ENCODE results near the gene PEX16. TPM values are rescaled to one million over a fixed set of nuclear protein-coding genes. Genes with fewer than 3 reads are reported as not detected.

PEX16 gene
- total RNA-seq, 4 donors from 2014 or later = 20.0 to 26.7 (median 21.3) TPM

DNA sequence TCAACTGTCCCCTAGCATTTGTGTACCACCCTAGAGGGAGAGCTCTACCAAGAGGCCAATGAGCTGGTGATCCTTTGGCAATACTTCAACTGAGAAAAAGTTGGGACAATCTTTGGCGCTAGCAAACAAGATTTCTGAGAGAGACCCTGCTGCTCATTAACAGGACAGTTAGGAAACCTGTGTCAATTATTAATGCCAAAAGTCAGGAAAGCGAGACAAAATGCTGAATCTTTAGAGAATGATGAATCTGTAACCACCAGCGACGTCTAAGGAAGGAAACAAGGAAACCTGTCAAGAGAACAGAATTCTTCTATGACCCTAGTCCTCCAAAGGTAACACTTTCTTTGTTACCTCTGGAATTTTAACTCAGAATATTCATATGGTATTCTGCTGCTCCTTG, 24.7 kb upstream of the PEX16 start:
- Histone ChIP-seq H3K36me3 (peaks cover 0 to 88% of the 10 kb centered on the region in 2 donors), H3K9me3 (no peaks in the 10 kb centered on the region), H3K27ac (no peak overlapping the region), H3K4me1 (no peaks in the 10 kb centered on the region), H3K27me3 (no peaks in the 10 kb centered on the region), H3K4me3 (no peak overlapping the region)
- 92% methylated on average over 4 of the region's 4 CpGs for WGBS, 2 donors (ENCODE audit: low coverage in 1 of 2)
- no peak for TF ChIP-seq EP300 (IDR thresholded peaks at IDR 0.05)
- no peak for TF ChIP-seq POLR2AphosphoS5 (IDR thresholded peaks at IDR 0.05)
- TF ChIP-seq, protein P1, sequence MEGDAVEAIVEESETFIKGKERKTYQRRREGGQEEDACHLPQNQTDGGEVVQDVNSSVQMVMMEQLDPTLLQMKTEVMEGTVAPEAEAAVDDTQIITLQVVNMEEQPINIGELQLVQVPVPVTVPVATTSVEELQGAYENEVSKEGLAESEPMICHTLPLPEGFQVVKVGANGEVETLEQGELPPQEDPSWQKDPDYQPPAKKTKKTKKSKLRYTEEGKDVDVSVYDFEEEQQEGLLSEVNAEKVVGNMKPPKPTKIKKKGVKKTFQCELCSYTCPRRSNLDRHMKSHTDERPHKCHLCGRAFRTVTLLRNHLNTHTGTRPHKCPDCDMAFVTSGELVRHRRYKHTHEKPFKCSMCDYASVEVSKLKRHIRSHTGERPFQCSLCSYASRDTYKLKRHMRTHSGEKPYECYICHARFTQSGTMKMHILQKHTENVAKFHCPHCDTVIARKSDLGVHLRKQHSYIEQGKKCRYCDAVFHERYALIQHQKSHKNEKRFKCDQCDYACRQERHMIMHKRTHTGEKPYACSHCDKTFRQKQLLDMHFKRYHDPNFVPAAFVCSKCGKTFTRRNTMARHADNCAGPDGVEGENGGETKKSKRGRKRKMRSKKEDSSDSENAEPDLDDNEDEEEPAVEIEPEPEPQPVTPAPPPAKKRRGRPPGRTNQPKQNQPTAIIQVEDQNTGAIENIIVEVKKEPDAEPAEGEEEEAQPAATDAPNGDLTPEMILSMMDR (IDR thresholded peaks at IDR 0.05) = no peak
- TF ChIP-seq POLR2A (IDR thresholded peaks at IDR 0.05) = no peak
- no peak for ATAC-seq

DNA sequence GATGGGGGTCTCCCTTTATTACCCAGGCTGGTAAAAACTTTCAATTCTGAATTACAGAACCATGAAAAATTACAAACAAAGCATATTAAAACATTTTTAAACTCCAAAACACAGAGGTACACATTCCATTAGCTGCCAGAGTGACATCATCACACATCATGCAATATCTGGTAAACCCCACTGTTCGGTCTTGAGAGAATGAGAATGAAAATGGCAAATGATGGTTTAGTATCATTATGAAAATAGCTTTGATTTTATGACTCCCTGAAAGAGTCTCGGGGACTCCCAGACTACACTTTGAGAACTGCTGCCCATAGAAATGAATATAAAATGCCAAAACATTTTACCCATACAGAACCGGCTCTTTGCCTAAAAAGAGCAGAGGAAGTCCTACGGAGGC, 23.6 kb upstream of the PEX16 start:
- peaks cover 0 to 88% of the 10 kb centered on the region in 2 donors for H3K36me3 ChIP-seq
- no peak overlapping the region for H3K4me3 ChIP-seq
- ATAC-seq = no peak
- WGBS, 2 donors (ENCODE audit: low coverage in 1 of 2) = 79 to 87% methylated on average over 3 to 4 of the region's 4 CpGs
- no peaks in the 10 kb centered on the region for H3K4me1 ChIP-seq
- H3K9me3 ChIP-seq = no peaks in the 10 kb centered on the region
- H3K27me3 ChIP-seq = no peaks in the 10 kb centered on the region
- H3K27ac ChIP-seq = no peak overlapping the region
- TF ChIP-seq POLR2AphosphoS5 (IDR thresholded peaks at IDR 0.05) = no peak

DNA sequence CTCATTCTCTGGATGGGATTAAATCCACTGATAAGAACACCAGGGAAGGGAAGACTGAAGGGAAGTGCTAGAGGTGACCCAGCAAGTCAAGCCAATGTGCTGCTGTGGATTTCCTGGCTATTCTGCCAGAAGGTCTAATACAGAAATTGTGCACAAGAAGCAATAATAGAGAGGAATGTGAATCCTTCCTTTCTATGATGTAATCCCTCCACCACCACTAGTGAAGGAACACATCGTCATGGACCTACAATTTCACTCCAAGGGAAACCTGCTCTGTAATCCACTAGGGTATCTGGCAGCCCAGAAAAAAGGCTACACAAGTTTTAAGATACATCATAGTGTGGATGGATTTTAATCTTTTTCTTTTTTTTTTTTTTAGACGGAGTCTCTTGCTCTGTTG, 22.2 kb upstream of the PEX16 start:
- WGBS, 2 donors (ENCODE audit: low coverage in 1 of 2) = 78 to 91% methylated on average over 1 to 2 of the region's 2 CpGs
- TF ChIP-seq, protein P1 (IDR thresholded peaks at IDR 0.05) = no peak
- TF ChIP-seq POLR2A (IDR thresholded peaks at IDR 0.05) (no peak), POLR2AphosphoS5 (IDR thresholded peaks at IDR 0.05) (no peak), EP300 (IDR thresholded peaks at IDR 0.05) (no peak)
- Histone ChIP-seq H3K27ac (no peak overlapping the region), H3K9me3 (no peaks in the 10 kb centered on the region), H3K4me1 (no peaks in the 10 kb centered on the region), H3K36me3 (peaks cover 0 to 88% of the 10 kb centered on the region in 2 donors), H3K4me3 (no peak overlapping the region), H3K27me3 (no peaks in the 10 kb centered on the region)
- ATAC-seq = no peak

DNA sequence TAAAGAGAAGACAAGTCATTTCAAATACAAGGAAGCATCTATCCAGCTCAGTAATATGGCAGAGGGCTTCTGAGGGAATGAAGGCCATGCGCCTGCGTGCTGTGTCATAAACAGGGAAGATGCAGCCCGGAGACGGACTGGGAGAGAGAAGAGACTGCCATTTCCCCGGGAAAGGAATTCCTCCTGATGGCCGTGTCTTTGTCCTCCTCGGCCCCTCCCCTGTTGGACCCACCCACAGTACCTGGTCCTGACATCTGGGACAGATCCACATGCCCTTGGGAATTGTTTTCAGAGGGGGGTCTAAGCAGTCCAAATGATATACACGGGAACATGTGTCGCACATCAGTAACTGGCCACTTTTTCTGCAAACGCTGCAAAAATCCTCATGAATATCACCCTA, 20.2 kb upstream of the PEX16 start:
- no peak overlapping the region for H3K4me3 ChIP-seq
- WGBS, 2 donors (ENCODE audit: low coverage in 1 of 2) = 91% methylated on average over 6 to 10 of the region's 10 CpGs
- H3K27ac ChIP-seq = no peak overlapping the region
- peaks cover 0 to 88% of the 10 kb centered on the region in 2 donors for H3K36me3 ChIP-seq
- TF ChIP-seq, protein P1 (IDR thresholded peaks at IDR 0.05) = no peak
- TF ChIP-seq POLR2A (IDR thresholded peaks at IDR 0.05) (no peak), EP300 (IDR thresholded peaks at IDR 0.05) (no peak), POLR2AphosphoS5 (IDR thresholded peaks at IDR 0.05) (no peak)
- no peaks in the 10 kb centered on the region for H3K27me3 ChIP-seq
- H3K4me1 ChIP-seq = no peaks in the 10 kb centered on the region
- no peak for ATAC-seq
- no peaks in the 10 kb centered on the region for H3K9me3 ChIP-seq

DNA sequence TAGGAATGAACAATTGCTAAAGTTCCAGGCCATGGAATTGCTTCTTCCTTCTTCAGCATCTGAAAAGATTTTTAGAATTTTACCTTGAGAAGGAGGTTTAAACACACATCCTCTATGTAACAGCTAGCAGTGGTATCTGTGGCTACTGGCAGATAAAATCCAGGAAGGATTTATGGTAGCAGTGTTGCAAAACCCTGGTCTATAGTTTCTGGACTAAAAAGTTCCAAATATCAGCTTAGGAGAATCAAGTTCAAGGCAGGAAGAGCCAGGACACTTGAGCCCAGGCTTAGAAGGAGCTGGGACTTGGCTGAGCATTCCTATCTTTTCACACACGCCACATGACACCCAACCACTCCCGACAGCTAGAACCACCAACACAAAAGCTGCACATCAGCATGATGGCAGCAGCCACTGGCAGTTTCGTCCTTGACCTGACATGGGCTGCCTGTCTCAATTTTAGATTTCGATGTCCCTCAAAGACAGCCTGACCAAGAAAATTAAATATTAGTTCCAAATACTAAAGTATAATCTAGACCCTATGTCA, 18.9 kb upstream of the PEX16 start:
- H3K36me3 ChIP-seq = peaks cover 0 to 88% of the 10 kb centered on the region in 2 donors
- ATAC-seq = no peak

More for the DNA sequence above, 18.9 kb upstream of the PEX16 start:
- Histone ChIP-seq H3K4me3 (no peak overlapping the region), H3K9me3 (no peaks in the 10 kb centered on the region), H3K27me3 (no peaks in the 10 kb centered on the region), H3K27ac (no peak overlapping the region), H3K4me1 (no peaks in the 10 kb centered on the region)
- no peak for TF ChIP-seq POLR2A (IDR thresholded peaks at IDR 0.05)
- TF ChIP-seq, protein P1 (IDR thresholded peaks at IDR 0.05) = no peak
- 80 to 92% methylated on average over 3 of the region's 4 CpGs for whole genome bisulfite sequencing, 2 donors (ENCODE audit: low coverage in 1 of 2)

Measured in gastroesophageal sphincter (tissue), 4 donors.